ENCODE results near the gene FGFBP1. TPM values are rescaled to one million over a fixed set of nuclear protein-coding genes. Genes with fewer than 3 reads are reported as not detected.

The FGFBP1 gene
- total RNA-seq, 1 donor from 2014 or later = 1.2 TPM

GRCh38 chr4:15926486-15926885, 12.1 kb downstream of the FGFBP1 start:
- no peaks in the 10 kb centered on the region for H3K27me3 ChIP-seq (ENCODE audit: low read depth)
- no peak overlapping the region for H3K27ac ChIP-seq
- TF ChIP-seq CTCF (IDR thresholded peaks at IDR 0.05) = no peak
- no peak overlapping the region for H3K4me3 ChIP-seq
- H3K36me3 ChIP-seq = no peaks in the 10 kb centered on the region
- H3K9me3 ChIP-seq = no peaks in the 10 kb centered on the region
- DNase-seq (no peak), ATAC-seq (no peak)
- H3K4me1 ChIP-seq = no peaks in the 10 kb centered on the region
- intact Hi-C loops (cut with DNase I) = no loop called here

GRCh38 chr4:15925830-15926229, 12.7 kb downstream of the FGFBP1 start:
- no peak overlapping the region for H3K4me3 ChIP-seq
- ATAC-seq (no peak), DNase-seq (no peak)
- H3K27ac ChIP-seq = no peak overlapping the region
- no peaks in the 10 kb centered on the region for H3K36me3 ChIP-seq
- H3K27me3 ChIP-seq (ENCODE audit: low read depth) = no peaks in the 10 kb centered on the region
- no peaks in the 10 kb centered on the region for H3K4me1 ChIP-seq
- TF ChIP-seq CTCF (IDR thresholded peaks at IDR 0.05) = no peak
- intact Hi-C loops (cut with DNase I) = no loop called here
- H3K9me3 ChIP-seq = no peaks in the 10 kb centered on the region

- DNase-seq (no peak), ATAC-seq (no peak)
- Histone ChIP-seq H3K4me1 (no peaks in the 10 kb centered on the region), H3K27me3 (ENCODE audit: low read depth) (no peaks in the 10 kb centered on the region), H3K27ac (no peak overlapping the region), H3K36me3 (no peaks in the 10 kb centered on the region), H3K9me3 (no peaks in the 10 kb centered on the region), H3K4me3 (no peak overlapping the region)
- TF ChIP-seq CTCF (IDR thresholded peaks at IDR 0.05) = no peak
- intact Hi-C loops (cut with DNase I) = no loop called here
Measured at GRCh38 chr4:15921592-15921932, 17.0 kb downstream of the FGFBP1 start.

- intact Hi-C loops (cut with DNase I) = no loop called here
- Histone ChIP-seq H3K27me3 (ENCODE audit: low read depth) (no peaks in the 10 kb centered on the region), H3K9me3 (no peaks in the 10 kb centered on the region), H3K4me1 (no peaks in the 10 kb centered on the region), H3K27ac (no peak overlapping the region), H3K4me3 (no peak overlapping the region), H3K36me3 (no peaks in the 10 kb centered on the region)
- ATAC-seq = peak; percentile 53 to 69
- TF ChIP-seq CTCF (IDR thresholded peaks at IDR 0.05) = no peak
- DNase-seq = peak; percentile 59
Measured at GRCh38 chr4:15920723-15921591, 17.6 kb downstream of the FGFBP1 start.

GRCh38 chr4:15918484-15919129, 19.9 kb downstream of the FGFBP1 start:
- peak; percentile 53 for DNase-seq
- no peaks in the 10 kb centered on the region for H3K9me3 ChIP-seq
- ATAC-seq = peak; percentile 78 to 80
- no peaks in the 10 kb centered on the region for H3K4me1 ChIP-seq
- intact Hi-C loops (cut with DNase I) = no loop called here
- no peak overlapping the region for H3K27ac ChIP-seq
- H3K4me3 ChIP-seq = no peak overlapping the region
- H3K27me3 ChIP-seq (ENCODE audit: low read depth) = no peaks in the 10 kb centered on the region
- H3K36me3 ChIP-seq = no peaks in the 10 kb centered on the region
- no peak for TF ChIP-seq CTCF (IDR thresholded peaks at IDR 0.05)

All from lower lobe of right lung (tissue), 2 donors.